B cell (primary cell): ENCODE data around the gene C15orf39. TPM values are rescaled to one million over a fixed set of nuclear protein-coding genes. Genes with fewer than 3 reads are reported as not detected.

Source experiments
- ATAC-seq: fragments of 200-7000 bp; cut with Tn5 transposase; one replicate; pipeline ENCODE4 v1.10.0; 2021; ENCODE audit warnings: low read depth, mild to moderate bottlenecking, moderate number of reproducible peaks, moderate library complexity
- CTCF ChIA-PET: fragments of 350-600 bp; sonication (Branson Sonifier 250); formaldehyde crosslinking; loops from one replicate; lab custom pipeline; 2021; ENCODE audit warnings: antibody characterized with exemption, inconsistent platforms; lab: Charles Lee
- POLR2A ChIA-PET: fragments of 350-600 bp; sonication (Branson Sonifier 250); formaldehyde crosslinking; loops from one replicate; lab custom pipeline; 2021; ENCODE audit warnings: antibody characterized with exemption; lab: Charles Lee
- DNase-seq: peaks from one replicate; pipeline ENCODE4 v3.0.0; 2013
- H2AFZ ChIP-seq: 2 replicates; pipeline ENCODE4 v1.6.1; 2012; ENCODE audit warnings: mild to moderate bottlenecking, low read depth, low read length; ENCODE audit not compliant: insufficient read depth, poor library complexity, severe bottlenecking
- H3K27ac ChIP-seq, 2 donors: 1 replicate in 1 of 2; 2 replicates in 1 of 2; pipeline ENCODE4 v1.5.1; 2012 to 2013; ENCODE audit warnings: low read length in 2 of 2, mild to moderate bottlenecking in 2 of 2, moderate library complexity in 1 of 2
- H3K27me3 ChIP-seq, 4 experiments: fragments of 200-600 bp in 1 of 4; sonication (generic) in 1 of 4; replicated peaks in 1 of 4; 1 replicate in 2 of 4; 2 replicates in 2 of 4; pipeline versions ENCODE4 v1.6.1 to v1.7.0; 2013 to 2016; ENCODE audit warnings: low read length in 3 of 4, mild to moderate bottlenecking in 2 of 4, mixed read lengths in 1 of 4, moderate library complexity in 1 of 4; ENCODE audit not compliant: insufficient read depth in 4 of 4, control insufficient read depth in 3 of 4; ENCODE audit errors: control extremely low read depth in 1 of 4
- H3K36me3 ChIP-seq, 2 experiments: replicated peaks in 1 of 2; 1 replicate in 1 of 2; 2 replicates in 1 of 2; pipeline versions ENCODE4 v1.6.1 to v1.7.1; 2013; ENCODE audit warnings: low read length in 1 of 2; ENCODE audit not compliant: insufficient read depth in 2 of 2, control insufficient read depth in 1 of 2; ENCODE audit errors: control extremely low read depth in 1 of 2, extremely low read depth in 1 of 2
- H3K4me1 ChIP-seq, 2 donors: fragments of 200-600 bp in 1 of 2; sonication (generic) in 1 of 2; 1 replicate in 1 of 2; 2 replicates in 1 of 2; pipeline versions ENCODE4 v1.5.1 to v1.6.1; 2013 to 2017; ENCODE audit warnings: low read length in 2 of 2; ENCODE audit not compliant: control insufficient read depth in 2 of 2, insufficient read depth in 2 of 2
- H3K4me2 ChIP-seq: replicated peaks from 2 replicates; pipeline ENCODE3; 2012; ENCODE audit warnings: mild to moderate bottlenecking, low read depth, low read length; ENCODE audit not compliant: poor library complexity, severe bottlenecking
- H3K4me3 ChIP-seq, 5 experiments: fragments of 200-600 bp in 1 of 5; sonication (generic) in 1 of 5; 1 replicate in 3 of 5; 2 replicates in 2 of 5; pipeline versions ENCODE4 v1.5.1 to v1.7.0; 2011 to 2016; ENCODE audit warnings: low read length in 4 of 5, mild to moderate bottlenecking in 4 of 5, low read depth in 2 of 5, control low read depth in 1 of 5, moderate library complexity in 1 of 5; ENCODE audit not compliant: insufficient read depth in 1 of 5; ENCODE audit errors: control extremely low read depth in 1 of 5, extremely low read depth in 1 of 5
- H3K79me2 ChIP-seq: fragments of 200-600 bp; sonication (generic); one replicate; pipeline ENCODE4 v1.6.0; 2016; ENCODE audit warnings: low read length; ENCODE audit not compliant: control insufficient read depth, insufficient read depth
- H3K9ac ChIP-seq: fragments of 200-600 bp; sonication (generic); 2 replicates; pipeline ENCODE4 v1.6.1; 2017; ENCODE audit warnings: mild to moderate bottlenecking, low read length, moderate library complexity
- H3K9me3 ChIP-seq, 3 donors: one replicate each; pipeline versions ENCODE4 v1.6.1 to v1.7.1; 2013; ENCODE audit warnings: low read length in 2 of 3; ENCODE audit not compliant: control insufficient read depth in 2 of 3, insufficient read depth in 1 of 3; ENCODE audit errors: control extremely low read depth in 1 of 3
- H4K20me1 ChIP-seq: 2 replicates; pipeline ENCODE4 v1.6.0; 2012; ENCODE audit warnings: mild to moderate bottlenecking, low read length; ENCODE audit not compliant: insufficient read depth, control insufficient read depth, poor library complexity, severe bottlenecking
- H3K27ac Mint-ChIP-seq: one replicate; pipeline ENCODE4 v1.8.0; 2021; ENCODE audit warnings: mixed read lengths
- H3K27me3 Mint-ChIP-seq: one replicate; pipeline ENCODE4 v1.8.0; 2021; ENCODE audit warnings: mixed read lengths
- H3K4me1 Mint-ChIP-seq: one replicate; pipeline ENCODE4 v1.8.0; 2021; ENCODE audit warnings: mixed read lengths
- H3K4me3 Mint-ChIP-seq: one replicate; pipeline ENCODE4 v1.8.0; 2021; ENCODE audit warnings: mixed read lengths
- H3K9me3 Mint-ChIP-seq: one replicate; pipeline ENCODE4 v1.8.0; 2022; ENCODE audit warnings: mixed read lengths; ENCODE audit not compliant: insufficient read depth
- CTCF ChIP-seq: fragments of 200-600 bp; IDR thresholded peaks from one replicate; pipeline ENCODE4 v1.8.0; 2022; ENCODE audit warnings: antibody characterized with exemption, mild to moderate bottlenecking
- EZH2 ChIP-seq: IDR thresholded peaks from 2 replicates; pipeline ENCODE4 v1.6.1; 2012; ENCODE audit warnings: borderline replicate concordance, low read depth, mild to moderate bottlenecking, moderate library complexity, low read length; ENCODE audit not compliant: insufficient read depth, poor library complexity, severe bottlenecking
- WGBS: methylation state at CpG from one replicate; pipeline ENCODE4 v1.1.5; 2013; ENCODE audit warnings: missing lambda C conversion rate; ENCODE audit not compliant: insufficient coverage; 5-methylcytosine and 5-hydroxymethylcytosine counted together
- intact Hi-C: fragments of 100-400 bp; cut with micrococcal nuclease; formaldehyde crosslinking; loops from one replicate; pipeline ENCODE4 v1.10.0; 2022
- polyA plus RNA-seq: library from polyadenylated mRNA; depleted of rRNA; stranded (reverse); fragments of >200 nt; gene quantifications from 2 replicates; pipeline ENCODE4 v1.2.3, GENCODE V29; 2012
- total RNA-seq, 2 donors: library from RNA; stranded (reverse); fragments of 120-200 nt in 1 of 2; gene quantifications; 1 replicate in 1 of 2; 2 replicates in 1 of 2; pipeline versions ENCODE4 v1.2.3 to v1.2.4, GENCODE V29; 2013 to 2022

Gene C15orf39
- total and polyA plus RNA-seq, 2 donors (not counting 1 experiment from before 2014, with no cell fraction given), result 12.4 to 72.7 TPM

- intact Hi-C loops, result no loop called here
- Histone ChIP-seq H3K4me2 (no peak overlapping the region), H4K20me1 (no peaks in the 10 kb centered on the region), H3K4me3 (no peak overlapping the region), H3K27ac (no peak overlapping the region), H3K9ac (no peak overlapping the region), H3K79me2 (no peaks in the 10 kb centered on the region), H3K27me3 (peaks cover 0 to 12% (median 4%) of the 10 kb centered on the region in 4 experiments), H3K9me3 (peaks cover 0 to 7% (median 0%) of the 10 kb centered on the region in 3 donors), H2AFZ (no peak overlapping the region), H3K4me1 (no peaks in the 10 kb centered on the region), H3K36me3 (no peaks in the 10 kb centered on the region)
- ATAC-seq (no peak), DNase-seq (no peak)
- Mint-ChIP-seq H3K27ac (no peak overlapping the region), H3K4me3 (no peak overlapping the region), H3K4me1 (no peaks in the 10 kb centered on the region), H3K9me3 (no peaks in the 10 kb centered on the region), H3K27me3 (peaks cover 20% of the 10 kb centered on the region)
- CTCF ChIA-PET, result no interaction called here
- TF ChIP-seq CTCF (no peak), EZH2 (no peak)
- POLR2A ChIA-PET, result no interaction called here
- WGBS, result 72% methylated on average over 9 of the region's 16 CpGs
These were observed 29.1 kb downstream of the C15orf39 start for GRCh38 chr15:75230551-75231371.

DNA sequence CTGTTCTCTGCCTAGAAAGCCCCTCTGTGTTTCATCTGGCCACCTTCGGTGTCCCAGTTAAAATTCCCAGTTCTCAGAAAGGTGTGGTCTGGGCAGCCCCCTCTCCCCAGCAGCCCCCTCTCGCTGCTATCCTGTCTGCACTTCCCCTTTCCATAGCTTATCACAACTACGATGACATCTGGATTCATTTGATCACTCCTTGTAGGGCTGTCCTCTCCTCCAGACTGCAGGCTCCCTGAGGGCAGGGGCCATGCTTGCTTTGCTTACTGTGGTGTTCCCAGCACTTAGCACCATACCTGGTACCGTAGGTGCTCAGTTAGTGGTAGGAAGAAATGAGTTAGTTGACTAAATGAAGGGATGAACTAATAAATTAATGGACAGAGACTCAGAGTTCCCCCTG is 30.2 kb downstream of the C15orf39 start:
- H3K27ac ChIP-seq, result no peak overlapping the region

More for the DNA sequence above, 30.2 kb downstream of the C15orf39 start:
- H3K4me2 ChIP-seq, result no peak overlapping the region
- no peak overlapping the region for H2AFZ ChIP-seq
- no peaks in the 10 kb centered on the region for H3K79me2 ChIP-seq
- no peak for DNase-seq
- Mint-ChIP-seq H3K27ac (no peak overlapping the region), H3K4me1 (no peaks in the 10 kb centered on the region), H3K9me3 (no peaks in the 10 kb centered on the region), H3K27me3 (peaks cover 20% of the 10 kb centered on the region), H3K4me3 (no peak overlapping the region)
- H3K4me1 ChIP-seq, result no peaks in the 10 kb centered on the region
- H3K9me3 ChIP-seq, result peaks cover 0 to 7% (median 0%) of the 10 kb centered on the region in 3 donors
- ChIA-PET POLR2A (no interaction called here), CTCF (interaction anchor here (0.6 kb wide), 1 partner anchor 30 kb away, joined by 3 read pairs; the partner anchor contains the start of gene C15orf39)
- no peak for TF ChIP-seq CTCF
- no peak for TF ChIP-seq EZH2
- H3K9ac ChIP-seq, result no peak overlapping the region
- ATAC-seq, result no peak
- no peaks in the 10 kb centered on the region for H3K36me3 ChIP-seq
- WGBS, result 55% methylated on average over 4 of the region's 4 CpGs
- intact Hi-C loops, result no loop called here
- H3K27me3 ChIP-seq, result peaks cover 0 to 12% (median 4%) of the 10 kb centered on the region in 4 experiments
- H3K4me3 ChIP-seq, result no peak overlapping the region
- H4K20me1 ChIP-seq, result no peaks in the 10 kb centered on the region
